H1 (cell line): Measurements from ENCODE around the gene HGD. TPM values are rescaled to one million over a fixed set of nuclear protein-coding genes. Genes with fewer than 3 reads are reported as not detected.

Experiments
- CTCF ChIA-PET: fragments of 300-600 bp; sonication (Branson Sonifier 250); formaldehyde crosslinking; loops from one replicate; lab custom pipeline; 2021; ENCODE audit not compliant: partially characterized antibody; lab: Charles Lee
- POLR2A ChIA-PET: fragments of 300-600 bp; sonication (Branson Sonifier 250); formaldehyde crosslinking; loops from one replicate; lab custom pipeline; 2021; ENCODE audit warnings: inconsistent platforms; ENCODE audit not compliant: partially characterized antibody; lab: Charles Lee
- DNase-seq, 2 experiments: peaks; one replicate each; pipeline versions ENCODE4 v3.0.0 to v3.0.0-alpha.2; 2010 to 2022; ENCODE audit warnings: low spot score in 2 of 2, low read depth in 1 of 2, mixed read lengths in 1 of 2
- FAIRE-seq: peaks from 2 replicates; lab custom pipeline; 2011; peaks lifted over from hg19 to GRCh38; lab: Jason Lieb, UNC
- H2AFZ ChIP-seq: 2 replicates; pipeline ENCODE4 v1.8.1; 2012; ENCODE audit warnings: low read length, inconsistent platforms
- H2AK5ac ChIP-seq: 2 replicates; pipeline ENCODE4 v1.6.1; 2013; ENCODE audit warnings: low read depth, low read length
- H2BK120ac ChIP-seq: replicated peaks from 2 replicates; pipeline ENCODE3; 2013; ENCODE audit warnings: low read depth, low read length, inconsistent platforms
- H2BK12ac ChIP-seq: 2 replicates; pipeline ENCODE4 v1.6.1; 2013; ENCODE audit warnings: low read depth, low read length
- H2BK15ac ChIP-seq: 2 replicates; pipeline ENCODE4 v1.6.1; 2013; ENCODE audit warnings: low read length
- H2BK20ac ChIP-seq: 2 replicates; pipeline ENCODE4 v1.6.1; 2013; ENCODE audit warnings: low read length
- H2BK5ac ChIP-seq: 2 replicates; pipeline ENCODE4 v1.6.1; 2013; ENCODE audit warnings: low read depth, low read length
- H3K14ac ChIP-seq: 2 replicates; pipeline ENCODE4 v1.6.1; 2013; ENCODE audit warnings: inconsistent platforms; ENCODE audit not compliant: insufficient read length
- H3K18ac ChIP-seq: 2 replicates; pipeline ENCODE4 v1.6.1; 2013; ENCODE audit warnings: low read length; ENCODE audit errors: extremely low read depth
- H3K23ac ChIP-seq: 2 replicates; pipeline ENCODE4 v1.6.1; 2013; ENCODE audit warnings: inconsistent platforms; ENCODE audit not compliant: insufficient read length
- H3K23me2 ChIP-seq: 2 replicates; pipeline ENCODE4 v1.6.1; 2013; ENCODE audit warnings: low read depth, low read length
- H3K27ac ChIP-seq: 2 replicates; pipeline ENCODE4 v1.6.1; 2011; ENCODE audit warnings: low read depth, low read length, inconsistent platforms
- H3K27me3 ChIP-seq, 4 experiments: replicated peaks in 1 of 4; 1 replicate in 1 of 4; 2 replicates in 3 of 4; pipeline versions ENCODE4 v1.6.1 to v1.8.1; 2011 to 2013; ENCODE audit warnings: low read length in 3 of 4, mild to moderate bottlenecking in 3 of 4, inconsistent platforms in 2 of 4, mixed read lengths in 2 of 4, moderate library complexity in 1 of 4; ENCODE audit not compliant: control insufficient read depth in 3 of 4, insufficient read depth in 3 of 4; ENCODE audit errors: extremely low read depth in 1 of 4
- H3K36me3 ChIP-seq, 4 experiments: 2 replicates each; pipeline versions ENCODE4 v1.6.1 to v1.8.1; 2011 to 2013; ENCODE audit warnings: mild to moderate bottlenecking in 4 of 4, low read length in 3 of 4, moderate library complexity in 2 of 4, control low read depth in 1 of 4, inconsistent platforms in 1 of 4; ENCODE audit not compliant: insufficient read depth in 4 of 4, control insufficient read depth in 2 of 4
- H3K4ac ChIP-seq: replicated peaks from 2 replicates; pipeline ENCODE3; 2013; ENCODE audit warnings: low read length, low read depth, mixed read lengths, inconsistent platforms; ENCODE audit not compliant: insufficient read length
- H3K4me1 ChIP-seq, 4 experiments: replicated peaks in 1 of 4; 1 replicate in 1 of 4; 2 replicates in 3 of 4; pipeline versions ENCODE4 v1.6.1 to v1.8.1; 2011 to 2013; ENCODE audit warnings: low read length in 3 of 4, inconsistent platforms in 2 of 4, mixed read lengths in 1 of 4; ENCODE audit not compliant: insufficient read depth in 4 of 4, control insufficient read depth in 3 of 4
- H3K4me2 ChIP-seq, 2 experiments: 2 replicates each; pipeline versions ENCODE4 v1.6.1 to v1.8.1; 2011 to 2013; ENCODE audit warnings: low read depth in 2 of 2, low read length in 2 of 2, control low read depth in 1 of 2, inconsistent platforms in 1 of 2, mild to moderate bottlenecking in 1 of 2; ENCODE audit not compliant: insufficient read depth in 1 of 2
- H3K4me3 ChIP-seq, 4 experiments: fragments of 200-600, 300-600 bp in 1 of 4; sonication (generic), shearing (Covaris generic), sonication (Bioruptor Twin) in 1 of 4; 2 replicates each; pipeline versions ENCODE4 v1.5.1 to v1.8.1; 2011 to 2016; ENCODE audit warnings: low read length in 4 of 4, low read depth in 3 of 4, control low read depth in 2 of 4, inconsistent platforms in 2 of 4, mild to moderate bottlenecking in 2 of 4, mixed read lengths in 1 of 4, moderate library complexity in 1 of 4; ENCODE audit not compliant: insufficient read depth in 2 of 4; ENCODE audit errors: extremely low read depth in 1 of 4
- H3K56ac ChIP-seq: replicated peaks from 2 replicates; pipeline ENCODE3; 2013; ENCODE audit warnings: low read depth, mild to moderate bottlenecking, mixed read lengths, low read length, inconsistent platforms; ENCODE audit not compliant: insufficient read length
- H3K79me1 ChIP-seq: 2 replicates; pipeline ENCODE4 v1.6.1; 2013; ENCODE audit warnings: low read depth, low read length, control low read depth
- H3K79me2 ChIP-seq, 2 experiments: 2 replicates each; pipeline versions ENCODE4 v1.6.1 to v1.8.1; 2012 to 2013; ENCODE audit warnings: low read length in 2 of 2, mild to moderate bottlenecking in 2 of 2, inconsistent platforms in 1 of 2; ENCODE audit not compliant: insufficient read depth in 2 of 2, control insufficient read depth in 1 of 2
- H3K9ac ChIP-seq, 4 experiments: replicated peaks in 1 of 4; 1 replicate in 1 of 4; 2 replicates in 3 of 4; pipeline versions ENCODE4 v1.6.1 to v1.8.1; 2011 to 2013; ENCODE audit warnings: low read depth in 3 of 4, low read length in 3 of 4, control low read depth in 2 of 4, mild to moderate bottlenecking in 2 of 4, moderate library complexity in 2 of 4, inconsistent platforms in 1 of 4; ENCODE audit errors: extremely low read depth in 1 of 4
- H3K9me3 ChIP-seq, 2 experiments: 2 replicates each; pipeline versions ENCODE4 v1.6.1 to v1.8.1; 2012 to 2013; ENCODE audit warnings: mild to moderate bottlenecking in 2 of 2, moderate library complexity in 2 of 2, control low read depth in 1 of 2, inconsistent platforms in 1 of 2, low read depth in 1 of 2, low read length in 1 of 2, mixed read lengths in 1 of 2; ENCODE audit not compliant: insufficient read depth in 2 of 2
- H4K20me1 ChIP-seq, 2 experiments: replicated peaks in 1 of 2; 2 replicates each; pipeline versions ENCODE3 to v1.8.1; 2011 to 2013; ENCODE audit warnings: inconsistent platforms in 2 of 2, low read length in 2 of 2, mild to moderate bottlenecking in 1 of 2; ENCODE audit not compliant: insufficient read depth in 2 of 2, control insufficient read depth in 1 of 2
- H4K5ac ChIP-seq: 2 replicates; pipeline ENCODE4 v1.6.1; 2013; ENCODE audit warnings: low read length, low read depth, mixed read lengths, inconsistent platforms; ENCODE audit not compliant: insufficient read length
- H4K8ac ChIP-seq: 2 replicates; pipeline ENCODE4 v1.8.0; 2013; ENCODE audit warnings: mild to moderate bottlenecking, moderate library complexity, low read length, inconsistent platforms; ENCODE audit not compliant: insufficient read depth; ENCODE audit errors: extremely low read depth
- H4K91ac ChIP-seq: replicated peaks from 2 replicates; pipeline ENCODE3; 2013; ENCODE audit warnings: low read length, mixed read lengths, inconsistent platforms; ENCODE audit not compliant: insufficient read length
- CBX5 ChIP-seq: fragments of 300-800, 300-1000 bp; sonication (generic); IDR thresholded peaks from 2 replicates; pipeline ENCODE4 v1.7.1; 2016; ENCODE audit warnings: antibody characterized with exemption, low read length, low read depth
- KDM1A ChIP-seq: fragments of 200-600, 300-600 bp; sonication (generic); IDR thresholded peaks from 2 replicates; pipeline ENCODE4 v1.7.1; 2016; ENCODE audit warnings: mild to moderate bottlenecking, low read length, borderline replicate concordance
- KDM4A ChIP-seq: IDR thresholded peaks from one replicate; pipeline ENCODE4 v1.7.1; 2012; ENCODE audit warnings: low read depth, mild to moderate bottlenecking, moderate library complexity, low read length, inconsistent platforms; ENCODE audit not compliant: severe bottlenecking
- NRF1 ChIP-seq: IDR thresholded peaks from 2 replicates; pipeline ENCODE4 v1.6.1; 2011; ENCODE audit warnings: mild to moderate bottlenecking, low read depth, low read length, improper control_type of control experiment
- POLR2A ChIP-seq, 2 experiments: IDR thresholded peaks; 1 replicate in 1 of 2; 2 replicates in 1 of 2; pipeline ENCODE4 v1.6.1; 2011; ENCODE audit warnings: low read depth in 2 of 2, low read length in 2 of 2, mild to moderate bottlenecking in 2 of 2; ENCODE audit errors: control extremely low read depth in 1 of 2
- POLR2AphosphoS5 ChIP-seq: IDR thresholded peaks from 2 replicates; pipeline ENCODE4 v1.6.1; 2011; ENCODE audit warnings: low read depth, low read length
- RAD21 ChIP-seq, 2 experiments: IDR thresholded peaks in 1 of 2; conservative IDR thresholded peaks in 1 of 2; 2 replicates each; pipeline ENCODE4 v1.6.1; 2011; ENCODE audit warnings: low read depth in 2 of 2, low read length in 2 of 2, improper control_type of control experiment in 1 of 2, inconsistent platforms in 1 of 2, mild to moderate bottlenecking in 1 of 2, moderate library complexity in 1 of 2
- ZNF274 ChIP-seq: IDR thresholded peaks from 2 replicates; pipeline ENCODE4 v1.7.0; 2012; ENCODE audit warnings: low read length, borderline replicate concordance; ENCODE audit errors: extremely low read depth
- WGBS, 2 experiments: shearing (Covaris generic) in 1 of 2; methylation state at CpG; one replicate each; pipeline versions ENCODE4 v1.1.6 to v1.1.7; 2013 to 2015; ENCODE audit warnings: low lambda C conversion rate in 2 of 2, mixed read lengths in 2 of 2, inconsistent platforms in 1 of 2, low coverage in 1 of 2, missing lambda C conversion rate in 1 of 2; ENCODE audit not compliant: insufficient replicate concordance in 2 of 2, insufficient coverage in 1 of 2, insufficient read length in 1 of 2; ENCODE audit errors: extremely low coverage in 1 of 2, missing lambda C conversion rate in 1 of 2; 5-methylcytosine and 5-hydroxymethylcytosine counted together
- polyA plus RNA-seq, 7 experiments: library from polyadenylated mRNA; depleted of rRNA in 3 of 7; stranded (reverse) in 5 of 7; unstranded in 2 of 7; fragments of >200 nt in 5 of 7; fragments of 200-250 nt in 2 of 7; gene quantifications; 1 replicate in 5 of 7; 2 replicates in 1 of 7; 4 replicates in 1 of 7; pipeline versions ENCODE4 v1.2.1 to v1.2.3, GENCODE V29; 2011 to 2013; ENCODE audit warnings: missing spikeins in 2 of 7, mixed read lengths in 2 of 7
- total RNA-seq: library from RNA; stranded (reverse); fragmentation: NEBNext Ultra II Directional; extraction: Animal tissue kit (Norgen Biotek cat#: 25700); gene quantifications from 2 replicates; pipeline ENCODE4 v1.2.1, GENCODE V29; 2021

HGD gene
- total and polyA plus RNA-seq, 2 of the 8 experiments (the other 6 are each of a cell fraction or from before 2014, with no cell fraction given) = 0.11 TPM; not detected in 1

DNA sequence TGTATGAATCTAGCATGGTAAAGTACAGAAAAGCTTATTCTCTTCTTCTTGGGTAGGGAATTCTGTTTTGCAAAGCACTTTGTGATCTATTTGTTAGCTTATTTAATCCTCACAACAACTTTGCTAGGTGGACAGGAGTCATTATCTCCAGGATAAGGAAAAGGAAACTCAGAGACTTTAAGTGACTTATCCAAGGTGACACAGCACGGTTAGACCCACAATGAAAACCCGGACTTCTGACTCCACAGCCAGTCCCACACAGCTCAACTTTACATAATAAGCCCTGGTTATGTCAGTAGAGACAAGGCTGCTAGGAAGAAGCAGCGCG is 86.3 kb downstream of the HGD start:
- Histone ChIP-seq H3K79me1 (peaks cover 4% of the 10 kb centered on the region; the same call in 1 of the 2 replicates), H3K9me3 (no peaks in the 10 kb centered on the region), H2BK12ac (no peak overlapping the region), H3K9ac (0 out of 7 replicates have a peak overlapping the region, but pooled peaks of 1 of the 4 experiments have one; percentile 20), H2BK20ac (no peak overlapping the region), H3K23ac (no peak overlapping the region), H3K4me1 (peaks cover 0 to 6% (median 0%) of the 10 kb centered on the region in 4 experiments; a peak in 4 of 7 replicates), H2BK15ac (no peak overlapping the region), H3K36me3 (peaks cover 0 to 30% (median 10%) of the 10 kb centered on the region in 4 experiments; a peak in 5 of 8 replicates), H3K14ac (no peak overlapping the region), H2AFZ (peak overlapping the region; percentile 76), H2BK120ac (no peak overlapping the region), H3K4me3 (peak overlapping the region; percentile 78 to 98 (median 88); a peak in 7 of 8 replicates), H3K4me2 (peak overlapping the region; percentile 53 to 88), H3K27ac (no peak overlapping the region), H4K8ac (no peak overlapping the region), H4K5ac (no peak overlapping the region), H3K27me3 (no peaks in the 10 kb centered on the region), H4K20me1 (peaks cover 0 to 2% of the 10 kb centered on the region in 2 experiments), H3K56ac (no peak overlapping the region), H3K79me2 (peaks cover 0 to 36% of the 10 kb centered on the region in 2 experiments; a peak in 3 of 4 replicates), H3K4ac (no peak overlapping the region), H4K91ac (no peak overlapping the region), H3K18ac (no peak overlapping the region), H3K23me2 (no peaks in the 10 kb centered on the region), H2AK5ac (no peak overlapping the region), H2BK5ac (no peak overlapping the region)
- POLR2A ChIA-PET = interaction anchor here (0.6 to 2.2 kb wide), 19 partner anchors 8 to 312 kb away, joined by 3 to 12 read pairs (median 3); partner anchors contain the start of gene STXBP5L
- TF ChIP-seq POLR2AphosphoS5 = no peak
- TF ChIP-seq ZNF274 = no peak
- TF ChIP-seq NRF1 = no peak
- no peak for TF ChIP-seq POLR2A (IDR thresholded peaks at IDR 0.05; ENCODE audit: control extremely low read depth in 1 of 2, low read depth in 2 of 2, low read length in 2 of 2)
- TF ChIP-seq RAD21 (IDR thresholded peaks at IDR 0.05 in 1 of 2, conservative IDR thresholded peaks at IDR 0.05 in 1 of 2; ENCODE audit: low read depth in 2 of 2, low read length in 2 of 2) = no peak
- TF ChIP-seq CBX5 = no peak
- TF ChIP-seq KDM4A = peak; percentile 39
- TF ChIP-seq KDM1A = peak; percentile 85
- 2% methylated on average over 4 of the region's 4 CpGs; no CpG with 5 or more reads in 1 of the 2 experiments for WGBS, 2 experiments
- CTCF ChIA-PET = interaction anchor here (1.0 to 2.0 kb wide), 6 partner anchors 9 to 177 kb away, joined by 3 to 6 read pairs (median 4); no protein-coding TSS in a partner anchor
- FAIRE-seq (no peak), DNase-seq (no peak)
